ENCODE measurements around the gene C10orf90. TPM values are rescaled to one million over a fixed set of nuclear protein-coding genes. Genes with fewer than 3 reads are reported as not detected.

C10orf90 gene
- total RNA-seq, result 1.5 TPM

DNA sequence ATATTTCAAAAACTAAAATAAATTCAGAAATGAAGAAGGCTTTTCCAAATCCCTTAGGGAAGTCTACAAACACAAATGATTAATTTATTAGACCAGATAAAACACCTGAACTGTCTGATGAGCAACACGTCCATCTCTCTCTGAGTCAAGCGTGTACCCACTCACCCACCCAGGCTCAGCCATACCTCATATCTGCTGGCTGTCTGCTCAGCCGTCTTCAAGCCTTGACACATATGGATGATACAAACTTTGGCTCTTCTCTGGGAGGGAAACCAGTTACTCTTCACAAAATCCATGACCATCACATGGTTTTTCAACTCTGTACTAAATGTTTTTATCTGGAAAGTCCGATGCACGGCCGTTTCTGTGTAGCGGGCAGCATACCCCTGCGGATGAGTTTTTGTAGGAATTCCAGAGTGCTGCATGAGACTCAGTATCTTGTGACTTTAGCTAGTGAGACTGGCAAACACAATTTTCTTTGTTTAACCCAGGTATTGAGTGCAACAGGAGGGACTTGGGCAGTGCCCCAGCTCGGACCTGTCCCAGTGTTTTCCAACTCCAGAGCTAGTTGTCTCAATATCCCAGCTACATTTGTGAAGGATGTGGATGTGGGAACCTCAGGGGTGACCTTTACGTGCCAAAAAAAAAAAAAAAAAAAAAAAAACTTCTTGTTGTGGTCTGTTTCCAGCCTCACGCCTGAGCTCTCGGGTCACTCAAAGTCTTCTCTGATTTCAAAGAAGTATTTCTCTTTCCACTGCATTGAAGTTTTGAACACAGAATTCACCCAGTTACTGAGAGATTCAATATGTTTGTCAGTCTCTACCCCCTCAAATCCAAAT is at the start of gene C10orf90:
C10orf90 (minus strand) TSS at position 638 of the 839 bp plus-strand sequence; CDS start at position 425, 213 bp downstream.

DNA sequence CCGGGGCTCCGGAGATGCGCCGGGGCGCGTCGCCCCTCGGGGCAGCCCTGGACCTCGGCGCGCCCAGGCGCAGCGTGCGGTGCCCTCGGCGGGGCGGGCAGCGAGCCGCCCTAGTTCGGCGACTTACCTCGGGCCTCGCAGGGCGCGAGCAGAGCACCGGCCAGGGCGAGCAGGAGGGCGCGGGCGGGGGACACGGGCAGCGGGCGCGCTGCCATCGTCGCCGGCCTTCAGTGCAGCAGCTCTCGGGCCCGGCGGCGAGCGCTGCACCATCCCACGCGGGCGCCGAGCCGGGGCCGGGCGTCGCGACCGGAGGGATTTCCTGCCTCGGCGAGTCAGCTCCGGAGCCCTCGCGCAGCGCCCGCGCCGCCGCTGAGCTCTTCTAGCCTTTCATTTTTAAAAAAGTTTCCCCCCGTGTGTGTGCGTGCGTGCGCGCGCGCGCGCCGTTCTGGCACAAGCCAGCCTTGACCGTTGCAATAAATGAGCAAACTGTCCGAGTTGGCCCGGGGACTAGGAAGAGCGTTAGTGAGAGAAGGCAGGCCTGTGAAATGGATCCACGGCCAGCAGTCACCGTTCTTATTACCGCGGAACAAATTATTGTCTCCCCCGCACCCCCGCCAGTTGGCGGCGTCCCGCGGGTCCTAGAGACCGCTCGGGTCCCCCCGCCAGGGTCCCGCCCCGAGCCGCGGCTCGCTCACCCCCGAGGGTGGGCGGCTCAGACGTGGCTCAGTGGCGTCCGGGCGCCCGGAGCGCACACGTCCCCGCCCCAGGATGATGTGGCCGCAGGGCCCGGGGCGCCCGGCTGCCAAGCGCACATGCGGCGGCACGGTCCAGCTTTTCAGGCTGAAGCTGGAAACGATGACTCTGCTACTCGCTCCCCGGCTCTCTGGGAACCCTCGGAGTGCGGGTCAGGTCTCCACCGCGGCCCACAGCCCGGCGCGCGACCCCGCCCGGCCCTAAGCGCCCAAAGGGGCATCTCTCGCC is 282.3 kb downstream of the C10orf90 start, which contains the start of gene ADAM12:
ADAM12 (minus strand) TSS at position 547 of the 981 bp plus-strand sequence; CDS start at position 215, 332 bp downstream.

Other genes with a start within 250 kb of the C10orf90 start
- 77.0 TPM for gene DOCK1, start 234.7 kb upstream of the C10orf90 start, total RNA-seq

All from camera-type eye (tissue), 1 donor.